ENCODE measurements around the gene POU6F2.

DNA sequence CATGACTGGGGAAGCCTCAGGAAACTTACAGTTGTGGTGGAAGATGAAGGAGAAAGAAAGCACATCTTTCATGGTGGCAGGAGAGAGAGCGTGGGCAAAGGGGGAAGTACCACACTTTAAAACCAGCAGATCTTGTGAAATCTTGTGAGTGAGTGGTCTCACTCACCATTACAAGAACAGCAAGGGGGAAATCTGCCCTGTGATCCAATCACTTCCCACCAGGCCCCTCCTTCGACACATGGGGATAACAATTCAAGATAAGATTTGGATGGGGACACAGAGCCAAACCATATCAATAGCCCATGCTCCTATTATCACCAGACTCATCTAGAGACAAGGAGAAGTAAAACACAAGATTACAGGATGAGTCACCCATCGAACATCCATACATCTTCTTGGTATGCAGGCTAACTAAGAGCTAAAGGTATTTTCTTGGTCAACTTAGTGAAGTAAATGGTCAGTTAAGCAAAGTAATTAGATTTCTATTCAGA is 533.2 kb downstream of the POU6F2 start:
- TF ChIP-seq, protein P1, sequence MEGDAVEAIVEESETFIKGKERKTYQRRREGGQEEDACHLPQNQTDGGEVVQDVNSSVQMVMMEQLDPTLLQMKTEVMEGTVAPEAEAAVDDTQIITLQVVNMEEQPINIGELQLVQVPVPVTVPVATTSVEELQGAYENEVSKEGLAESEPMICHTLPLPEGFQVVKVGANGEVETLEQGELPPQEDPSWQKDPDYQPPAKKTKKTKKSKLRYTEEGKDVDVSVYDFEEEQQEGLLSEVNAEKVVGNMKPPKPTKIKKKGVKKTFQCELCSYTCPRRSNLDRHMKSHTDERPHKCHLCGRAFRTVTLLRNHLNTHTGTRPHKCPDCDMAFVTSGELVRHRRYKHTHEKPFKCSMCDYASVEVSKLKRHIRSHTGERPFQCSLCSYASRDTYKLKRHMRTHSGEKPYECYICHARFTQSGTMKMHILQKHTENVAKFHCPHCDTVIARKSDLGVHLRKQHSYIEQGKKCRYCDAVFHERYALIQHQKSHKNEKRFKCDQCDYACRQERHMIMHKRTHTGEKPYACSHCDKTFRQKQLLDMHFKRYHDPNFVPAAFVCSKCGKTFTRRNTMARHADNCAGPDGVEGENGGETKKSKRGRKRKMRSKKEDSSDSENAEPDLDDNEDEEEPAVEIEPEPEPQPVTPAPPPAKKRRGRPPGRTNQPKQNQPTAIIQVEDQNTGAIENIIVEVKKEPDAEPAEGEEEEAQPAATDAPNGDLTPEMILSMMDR (IDR thresholded peaks at IDR 0.05) = no peak
- TF ChIP-seq POLR2A (IDR thresholded peaks at IDR 0.05) = no peak
